SK-N-MC (cell line): ENCODE data around the gene NFIX.

Experiments used
- EZH2 ChIP-seq: fragments of 200-600 bp; sonication (generic); IDR thresholded peaks from one replicate; pipeline ENCODE4 v1.6.1; 2017; ENCODE audit warnings: antibody characterized with exemption
- FOXP2 ChIP-seq: optimal IDR thresholded peaks from 2 replicates; pipeline ENCODE3; 2011; ENCODE audit warnings: mild to moderate bottlenecking, moderate library complexity; ENCODE audit not compliant: insufficient read depth; ENCODE audit errors: extremely low read length, control extremely low read depth
- POLR2AphosphoS5 ChIP-seq: IDR thresholded peaks from 2 replicates; pipeline ENCODE4 v1.6.1; 2012; ENCODE audit warnings: mild to moderate bottlenecking, low read depth, low read length, borderline replicate concordance

DNA sequence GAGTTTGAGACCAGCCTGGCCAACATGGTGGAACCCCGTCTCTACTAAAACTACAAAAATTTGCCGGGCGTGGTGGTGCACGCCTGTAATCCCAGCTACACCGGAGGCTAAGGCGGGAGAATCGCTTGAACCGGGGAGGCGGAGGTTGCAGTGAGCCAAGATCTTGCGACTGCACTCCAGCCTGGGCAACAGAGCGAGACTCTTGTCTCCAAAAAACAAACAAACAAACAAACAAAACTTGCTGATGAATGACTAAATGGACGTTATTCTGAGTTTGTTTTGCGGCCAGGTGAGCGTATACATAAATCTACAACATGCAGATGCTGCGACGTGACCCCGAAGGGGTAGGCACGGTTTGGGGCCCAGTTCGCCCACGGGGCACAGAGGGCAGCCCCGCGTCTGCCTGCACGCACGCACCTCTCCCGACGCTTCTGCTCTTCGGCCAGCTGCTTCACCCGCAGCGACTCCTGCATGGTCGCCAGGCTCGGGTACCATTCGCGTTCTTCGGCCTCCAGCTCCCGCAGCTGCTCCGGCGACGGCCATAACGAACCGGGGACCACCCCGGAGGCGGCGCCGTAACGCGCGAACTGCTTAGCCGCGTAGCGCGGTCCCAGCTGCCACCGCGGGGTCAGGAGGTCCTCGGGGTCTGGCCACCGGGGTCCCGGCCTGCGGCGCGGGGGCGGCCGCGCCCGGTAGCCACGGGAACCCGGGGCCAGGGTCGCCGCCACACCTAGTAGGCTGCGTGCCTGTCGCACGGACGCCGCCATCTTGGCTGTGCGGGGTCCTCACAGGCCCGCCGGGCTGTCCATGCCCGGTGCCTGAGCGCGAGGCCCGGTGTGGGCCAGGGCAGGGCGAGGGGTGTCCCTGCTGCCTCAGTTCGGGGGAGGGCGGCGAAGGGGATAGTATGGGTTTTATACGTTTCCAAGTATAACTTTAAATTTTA is 38.6 kb upstream of the NFIX start, which contains the start of gene GADD45GIP1:
- TF ChIP-seq POLR2AphosphoS5 (peak; percentile 93), EZH2 (no peak), FOXP2 (peak; percentile 73)
